ENCODE data around the gene IL17RD.
"Not testable (repeated sequence)": the region's sequence is repeated elsewhere in the genome, so short reads cannot be mapped to it uniquely, and the experiment has no call there.

DNA sequence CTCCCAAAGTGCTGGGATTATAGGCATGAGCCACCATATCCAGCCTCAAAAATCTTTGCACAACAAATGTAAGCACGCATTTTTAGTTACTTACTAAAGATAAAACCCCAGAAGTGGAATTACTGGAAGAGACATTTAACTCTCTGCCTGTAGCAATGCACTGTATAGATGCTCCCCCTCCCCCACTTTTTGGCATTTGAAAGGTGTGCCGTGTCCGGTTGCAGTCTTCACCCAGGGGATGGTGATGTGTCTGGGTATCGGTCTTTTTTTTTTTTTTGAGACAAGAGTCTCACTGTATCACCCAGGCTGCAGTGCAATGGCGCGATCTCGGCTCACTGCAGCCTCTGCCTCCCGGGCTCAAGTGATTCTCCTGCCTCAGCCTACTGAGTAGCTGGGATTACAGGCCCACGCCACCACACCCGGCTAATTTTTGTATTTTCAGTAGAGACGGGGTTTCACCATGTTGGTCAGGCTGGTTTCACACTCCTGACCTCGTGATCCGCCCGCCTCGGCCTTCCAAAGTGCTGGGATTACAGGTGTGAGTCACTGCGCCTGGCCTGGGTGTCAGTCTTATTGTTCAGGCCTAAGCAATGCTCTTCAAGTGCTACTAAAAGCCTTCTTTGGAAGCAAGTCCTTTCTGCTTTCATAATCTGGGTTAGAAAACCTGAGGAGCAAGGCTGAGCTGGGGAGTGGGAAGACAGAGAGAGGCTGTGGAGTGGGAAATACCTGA is 81.7 kb downstream of the IL17RD start:
- TF ChIP-seq, protein P1, sequence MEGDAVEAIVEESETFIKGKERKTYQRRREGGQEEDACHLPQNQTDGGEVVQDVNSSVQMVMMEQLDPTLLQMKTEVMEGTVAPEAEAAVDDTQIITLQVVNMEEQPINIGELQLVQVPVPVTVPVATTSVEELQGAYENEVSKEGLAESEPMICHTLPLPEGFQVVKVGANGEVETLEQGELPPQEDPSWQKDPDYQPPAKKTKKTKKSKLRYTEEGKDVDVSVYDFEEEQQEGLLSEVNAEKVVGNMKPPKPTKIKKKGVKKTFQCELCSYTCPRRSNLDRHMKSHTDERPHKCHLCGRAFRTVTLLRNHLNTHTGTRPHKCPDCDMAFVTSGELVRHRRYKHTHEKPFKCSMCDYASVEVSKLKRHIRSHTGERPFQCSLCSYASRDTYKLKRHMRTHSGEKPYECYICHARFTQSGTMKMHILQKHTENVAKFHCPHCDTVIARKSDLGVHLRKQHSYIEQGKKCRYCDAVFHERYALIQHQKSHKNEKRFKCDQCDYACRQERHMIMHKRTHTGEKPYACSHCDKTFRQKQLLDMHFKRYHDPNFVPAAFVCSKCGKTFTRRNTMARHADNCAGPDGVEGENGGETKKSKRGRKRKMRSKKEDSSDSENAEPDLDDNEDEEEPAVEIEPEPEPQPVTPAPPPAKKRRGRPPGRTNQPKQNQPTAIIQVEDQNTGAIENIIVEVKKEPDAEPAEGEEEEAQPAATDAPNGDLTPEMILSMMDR (IDR thresholded peaks at IDR 0.05) = not testable (repeated sequence)
- not testable (repeated sequence) for TF ChIP-seq POLR2A, POLR2AphosphoS5 (IDR thresholded peaks at IDR 0.05)
